OCI-LY3 (cell line): Measurements from ENCODE around the gene KCNMB1.

Experiments used
- H2AFZ ChIP-seq: fragments of 200-600, 300-600 bp; shearing (Covaris generic); 2 replicates; pipeline ENCODE4 v1.6.0; 2014; ENCODE audit warnings: antibody characterized with exemption, low read depth, low read length
- H3K27ac ChIP-seq: fragments of 200-600, 300-600 bp; sonication (generic); 2 replicates; pipeline ENCODE4 v1.5.1; 2014; ENCODE audit warnings: mild to moderate bottlenecking, low read length, moderate library complexity, mixed read lengths
- H3K27me3 ChIP-seq: fragments of 200-600, 300-600 bp; sonication (generic); 2 replicates; pipeline ENCODE4 v1.6.1; 2014; ENCODE audit warnings: low read depth, low read length, mixed read lengths
- H3K36me3 ChIP-seq: fragments of 200-600, 300-600 bp; sonication (generic); replicated peaks from 2 replicates; pipeline ENCODE3; 2014; ENCODE audit warnings: low read depth, low read length, mixed read lengths
- H3K4me1 ChIP-seq: fragments of 300-600, 200-600 bp; sonication (generic); 2 replicates; pipeline ENCODE4 v1.6.1; 2014; ENCODE audit warnings: low read length, mixed read lengths
- H3K4me2 ChIP-seq: fragments of 200-600, 300-600 bp; sonication (generic); 2 replicates; pipeline ENCODE4 v1.6.1; 2014; ENCODE audit warnings: low read length, mixed read lengths
- H3K4me3 ChIP-seq: fragments of 300-600, 200-600 bp; sonication (generic); 2 replicates; pipeline ENCODE4 v1.5.1; 2014; ENCODE audit warnings: antibody characterized with exemption, mild to moderate bottlenecking, low read length, moderate library complexity
- H3K79me2 ChIP-seq: fragments of 300-600, 200-600 bp; shearing (Covaris generic); 2 replicates; pipeline ENCODE4 v1.6.1; 2014; ENCODE audit warnings: mild to moderate bottlenecking, low read length, mixed read lengths
- H3K9ac ChIP-seq: fragments of 300-600, 200-600 bp; shearing (Covaris generic); 2 replicates; pipeline ENCODE4 v1.6.0; 2014; ENCODE audit warnings: mild to moderate bottlenecking, low read length, moderate library complexity
- H3K9me3 ChIP-seq: fragments of 200-600, 300-600 bp; shearing (Covaris generic); 2 replicates; pipeline ENCODE4 v1.6.1; 2014; ENCODE audit warnings: low read length, mixed read lengths; ENCODE audit not compliant: insufficient read depth
- H4K20me1 ChIP-seq: fragments of 200-600, 300-600 bp; sonication (generic); 2 replicates; pipeline ENCODE4 v1.6.1; 2016; ENCODE audit warnings: low read length, mixed read lengths; ENCODE audit not compliant: insufficient read depth
- EZH2phosphoT487 ChIP-seq: fragments of 200-600 bp; shearing (Covaris generic); IDR thresholded peaks from 2 replicates; pipeline ENCODE4 v1.6.1; 2018; ENCODE audit warnings: antibody characterized with exemption, mixed run types, low read depth
- TF ChIP-seq, protein P1 (sequence below): fragments of 200-600, 300-600 bp; sonication (generic); IDR thresholded peaks from 2 replicates; pipeline ENCODE4 v1.5.1; 2014; ENCODE audit warnings: antibody characterized with exemption, low read length, low read depth

Gene KCNMB1

DNA sequence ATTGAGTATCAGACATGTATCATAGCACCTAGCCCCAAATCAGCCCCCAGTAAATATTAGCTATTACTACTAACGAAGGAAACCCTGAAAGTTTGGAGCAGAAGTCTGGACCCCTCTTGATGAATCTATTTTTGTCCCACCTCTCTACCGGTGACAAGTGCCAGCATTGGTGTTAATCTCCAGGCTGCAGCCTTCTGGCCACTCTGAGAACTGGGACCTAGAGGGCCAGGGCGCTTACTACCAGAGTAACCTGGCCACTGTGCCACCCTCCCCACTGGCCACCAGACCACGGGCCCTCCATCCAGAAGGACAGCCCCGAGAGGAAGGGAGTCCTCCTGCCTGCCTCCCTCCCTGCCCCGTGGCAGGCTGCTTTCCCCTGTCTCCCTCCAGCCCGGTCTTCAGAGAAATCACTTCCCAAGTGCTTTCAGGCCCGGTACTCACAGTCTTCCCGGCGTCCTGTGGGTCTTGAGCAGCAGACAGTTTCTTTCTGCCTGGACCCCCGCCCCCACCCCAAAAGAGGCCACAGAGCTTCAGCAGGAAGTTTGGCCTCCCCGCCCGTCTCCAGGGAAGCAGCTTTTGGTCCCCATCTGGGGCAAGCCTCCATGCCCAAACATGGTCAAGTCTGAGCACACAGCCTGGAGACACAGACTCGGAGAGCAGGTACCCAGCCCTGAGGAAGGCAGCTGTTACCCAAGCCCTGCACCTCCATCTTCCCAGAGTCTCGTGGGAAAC lies at the start of gene KCNMB1:
Gene KCNMB1 (minus strand): TSS at position 550 of the 732 bp plus-strand sequence. CDS start 3,920 bp downstream, outside the sequence.
- H3K4me1 ChIP-seq: peaks cover 57% of the 10 kb centered on the region
- H3K9ac ChIP-seq: peak within 1 kb of the TSS; percentile 29; the same call in 1 of the 2 replicates
- H3K9me3 ChIP-seq: no peaks in the 10 kb centered on the region
- H3K79me2 ChIP-seq: no peaks in the 10 kb centered on the region
- no peak within 1 kb of the TSS for H3K27ac ChIP-seq
- peak within 1 kb of the TSS; percentile 44 for H3K4me3 ChIP-seq
- H2AFZ ChIP-seq: peak within 1 kb of the TSS; percentile 79
- no peaks in the 10 kb centered on the region for H3K27me3 ChIP-seq
- H3K4me2 ChIP-seq: peak within 1 kb of the TSS; percentile 52
- no peaks in the 10 kb centered on the region for H4K20me1 ChIP-seq
- TF ChIP-seq EZH2phosphoT487: no peak
- TF ChIP-seq, protein P1, sequence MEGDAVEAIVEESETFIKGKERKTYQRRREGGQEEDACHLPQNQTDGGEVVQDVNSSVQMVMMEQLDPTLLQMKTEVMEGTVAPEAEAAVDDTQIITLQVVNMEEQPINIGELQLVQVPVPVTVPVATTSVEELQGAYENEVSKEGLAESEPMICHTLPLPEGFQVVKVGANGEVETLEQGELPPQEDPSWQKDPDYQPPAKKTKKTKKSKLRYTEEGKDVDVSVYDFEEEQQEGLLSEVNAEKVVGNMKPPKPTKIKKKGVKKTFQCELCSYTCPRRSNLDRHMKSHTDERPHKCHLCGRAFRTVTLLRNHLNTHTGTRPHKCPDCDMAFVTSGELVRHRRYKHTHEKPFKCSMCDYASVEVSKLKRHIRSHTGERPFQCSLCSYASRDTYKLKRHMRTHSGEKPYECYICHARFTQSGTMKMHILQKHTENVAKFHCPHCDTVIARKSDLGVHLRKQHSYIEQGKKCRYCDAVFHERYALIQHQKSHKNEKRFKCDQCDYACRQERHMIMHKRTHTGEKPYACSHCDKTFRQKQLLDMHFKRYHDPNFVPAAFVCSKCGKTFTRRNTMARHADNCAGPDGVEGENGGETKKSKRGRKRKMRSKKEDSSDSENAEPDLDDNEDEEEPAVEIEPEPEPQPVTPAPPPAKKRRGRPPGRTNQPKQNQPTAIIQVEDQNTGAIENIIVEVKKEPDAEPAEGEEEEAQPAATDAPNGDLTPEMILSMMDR: no peak
- no peaks in the 10 kb centered on the region for H3K36me3 ChIP-seq

- H3K36me3 ChIP-seq: no peaks in the 10 kb centered on the region
- H3K79me2 ChIP-seq: no peaks in the 10 kb centered on the region
- H3K4me3 ChIP-seq: no peak overlapping the region
- no peak overlapping the region for H3K27ac ChIP-seq
- no peak overlapping the region for H2AFZ ChIP-seq
- no peak overlapping the region for H3K9ac ChIP-seq
- TF ChIP-seq EZH2phosphoT487: no peak
- TF ChIP-seq, protein P1: no peak
- H3K27me3 ChIP-seq: 0 out of 2 replicates have a peak, but pooled peaks cover 4% of the 10 kb centered on the region
- H3K9me3 ChIP-seq: no peaks in the 10 kb centered on the region
- no peaks in the 10 kb centered on the region for H4K20me1 ChIP-seq
- no peak overlapping the region for H3K4me2 ChIP-seq
- peaks cover 16% of the 10 kb centered on the region for H3K4me1 ChIP-seq
Observed at GRCh38 chr5:170438581-170438980, 49.4 kb upstream of the KCNMB1 start.

DNA sequence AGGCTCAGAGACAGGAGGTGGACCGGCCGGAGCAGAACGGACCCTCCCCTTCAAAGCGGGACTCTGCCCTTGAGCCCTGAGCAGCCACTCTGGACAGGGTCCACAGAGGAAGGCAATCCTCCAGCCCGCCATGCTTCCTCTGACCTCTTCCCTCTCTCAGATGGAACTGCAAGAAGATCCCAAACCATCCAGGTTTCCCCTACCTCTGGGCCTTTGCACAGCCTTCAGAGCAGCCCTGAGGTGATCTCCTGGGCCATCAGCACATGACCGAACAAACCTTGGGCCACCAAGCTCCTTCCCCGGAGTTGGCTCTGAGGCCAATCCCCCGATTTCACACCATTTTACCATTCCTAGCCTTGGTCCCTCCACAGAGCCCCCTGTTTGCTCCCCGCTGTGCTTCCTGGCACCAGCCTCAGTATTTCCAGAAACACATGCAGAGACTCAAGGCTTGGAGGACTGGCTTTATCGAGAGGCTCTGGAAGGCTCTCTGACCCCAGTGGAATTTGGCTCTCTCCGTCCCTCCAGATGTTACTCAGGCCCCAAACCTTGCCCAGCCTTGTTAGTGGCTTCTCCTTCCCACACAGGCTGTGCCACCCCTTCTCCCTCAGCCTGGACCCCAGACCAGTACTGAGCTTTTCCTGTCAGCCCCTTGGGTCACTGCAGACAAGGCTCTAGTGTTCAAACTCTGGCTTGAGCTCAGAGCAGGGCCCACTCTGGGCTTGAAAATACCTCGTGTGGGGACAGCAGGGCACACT lies 48.6 kb upstream of the KCNMB1 start:
- no peak overlapping the region for H3K4me3 ChIP-seq
- peaks cover 4% of the 10 kb centered on the region; the same call in 1 of the 2 replicates for H3K27me3 ChIP-seq
- peaks cover 16% of the 10 kb centered on the region for H3K4me1 ChIP-seq
- H3K27ac ChIP-seq: no peak overlapping the region
- no peaks in the 10 kb centered on the region for H3K79me2 ChIP-seq
- peaks cover under 1% of the 10 kb centered on the region; the same call in 1 of the 2 replicates for H3K9me3 ChIP-seq
- no peak overlapping the region for H2AFZ ChIP-seq
- H3K9ac ChIP-seq: no peak overlapping the region
- H4K20me1 ChIP-seq: no peaks in the 10 kb centered on the region
- H3K36me3 ChIP-seq: no peaks in the 10 kb centered on the region
- H3K4me2 ChIP-seq: no peak overlapping the region
- TF ChIP-seq EZH2phosphoT487: no peak
- TF ChIP-seq, protein P1: no peak

DNA sequence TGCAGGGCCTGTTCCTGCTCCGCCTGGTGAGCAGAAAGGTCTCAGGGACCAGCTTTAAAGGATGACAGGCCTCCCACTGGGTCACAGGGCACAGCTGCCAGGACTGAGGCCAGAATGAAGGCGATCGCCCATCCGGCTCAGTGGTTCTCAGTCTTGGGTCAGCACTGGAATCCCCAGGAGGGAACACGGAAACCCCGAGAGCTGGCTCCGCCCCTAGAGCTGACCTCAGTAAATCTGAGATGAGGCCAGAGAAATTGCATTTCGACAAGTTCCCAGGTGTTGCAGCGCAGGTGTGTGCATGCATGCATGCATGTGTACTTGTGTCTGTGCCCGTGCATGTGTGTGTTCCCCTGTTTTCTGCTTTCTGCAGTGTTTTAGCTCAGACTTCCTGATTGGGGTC lies 47.2 kb upstream of the KCNMB1 start:
- Histone ChIP-seq H4K20me1 (no peaks in the 10 kb centered on the region), H3K36me3 (no peaks in the 10 kb centered on the region), H3K4me1 (peaks cover 16% of the 10 kb centered on the region), H3K9me3 (peaks cover 3% of the 10 kb centered on the region; the same call in 1 of the 2 replicates), H3K27me3 (peaks cover 10% of the 10 kb centered on the region), H3K4me2 (peak overlapping the region; percentile 12), H3K9ac (no peak overlapping the region), H2AFZ (no peak overlapping the region), H3K27ac (no peak overlapping the region), H3K79me2 (no peaks in the 10 kb centered on the region), H3K4me3 (no peak overlapping the region)
- TF ChIP-seq, protein P1: no peak
- TF ChIP-seq EZH2phosphoT487: no peak
